A673 (cell line): Measurements from ENCODE around the gene CSGALNACT2. TPM values are rescaled to one million over a fixed set of nuclear protein-coding genes. Genes with fewer than 3 reads are reported as not detected.

Experiments used
- BruUV-seq: library from RNA; stranded (reverse); fragments of 400-500 nt; replicated peaks from 2 replicates; lab custom pipeline; 2021; lab: Mats Ljungman, UMichigan
- CTCF ChIA-PET: fragments of 300-600 bp; sonication (Branson Sonifier 250); formaldehyde crosslinking; loops from one replicate; lab custom pipeline; 2022; ENCODE audit warnings: antibody characterized with exemption; lab: Charles Lee
- POLR2A ChIA-PET: fragments of 300-600 bp; sonication (Branson Sonifier 250); formaldehyde crosslinking; loops from one replicate; lab custom pipeline; 2022; ENCODE audit warnings: antibody characterized with exemption; ENCODE audit not compliant: low non-redundant PET; lab: Charles Lee
- DNase-seq: peaks from one replicate; pipeline ENCODE4 v3.0.0-alpha.2; 2015; ENCODE audit warnings: low spot score
- H3K27ac ChIP-seq: fragments of 200-600 bp; sonication (generic); 2 replicates; pipeline ENCODE4 v1.5.1; 2016; ENCODE audit warnings: mixed run types, low read depth, mild to moderate bottlenecking, mixed read lengths, antibody characterized with exemption, low read length; ENCODE audit not compliant: poor library complexity, severe bottlenecking
- H3K27me3 ChIP-seq: fragments of 200-600 bp; sonication (generic); replicated peaks from 2 replicates; pipeline ENCODE4 v1.6.1; 2017; ENCODE audit warnings: mixed run types, low read depth, mild to moderate bottlenecking, mixed read lengths, antibody characterized with exemption, low read length; ENCODE audit not compliant: insufficient read depth, poor library complexity
- H3K36me3 ChIP-seq: fragments of 200-600 bp; sonication (generic); 2 replicates; pipeline ENCODE4 v1.6.1; 2016; ENCODE audit warnings: mixed run types, mild to moderate bottlenecking, mixed read lengths, antibody characterized with exemption, low read length; ENCODE audit not compliant: insufficient read depth, poor library complexity, severe bottlenecking
- H3K4me1 ChIP-seq: fragments of 200-600 bp; sonication (generic); 2 replicates; pipeline ENCODE4 v1.6.1; 2017; ENCODE audit warnings: mixed run types, mild to moderate bottlenecking, mixed read lengths, antibody characterized with exemption, low read length; ENCODE audit not compliant: insufficient read depth, poor library complexity, severe bottlenecking
- H3K4me3 ChIP-seq: fragments of 200-600 bp; sonication (generic); 2 replicates; pipeline ENCODE4 v1.5.1; 2016; ENCODE audit warnings: low read depth, mixed run types, mild to moderate bottlenecking, mixed read lengths, low read length; ENCODE audit not compliant: poor library complexity, severe bottlenecking
- H3K9me3 ChIP-seq: fragments of 200-600 bp; sonication (generic); 2 replicates; pipeline ENCODE4 v1.6.1; 2016; ENCODE audit warnings: mixed run types, low read depth, mild to moderate bottlenecking, mixed read lengths, antibody characterized with exemption, low read length; ENCODE audit not compliant: poor library complexity, severe bottlenecking
- EZH2 ChIP-seq: fragments of 200-600 bp; sonication (generic); IDR thresholded peaks from 2 replicates; pipeline ENCODE4 v1.6.1; 2017; ENCODE audit warnings: borderline replicate concordance, low read depth, mild to moderate bottlenecking, mixed read lengths, antibody characterized with exemption, low read length; ENCODE audit not compliant: poor library complexity, severe bottlenecking
- intact Hi-C: fragments of 100-400 bp; cut with micrococcal nuclease; formaldehyde crosslinking; loops from one replicate; pipeline ENCODE4 v1.10.0; 2022; ENCODE audit not compliant: unreplicated experiment
- total RNA-seq: library from RNA; stranded (reverse); gene quantifications from 2 replicates; pipeline ENCODE4 v1.2.3, GENCODE V29; 2021
- TF ChIP-seq, protein P1 (sequence below): fragments of 300-800, 200-600 bp; sonication (generic); conservative IDR thresholded peaks from 2 replicates; pipeline ENCODE4 v1.5.1; 2017; ENCODE audit warnings: low read depth, mild to moderate bottlenecking, antibody characterized with exemption, low read length, moderate library complexity, mixed read lengths

CSGALNACT2 gene
- total RNA-seq, 1 experiment from 2014 or later, result 18.6 TPM

DNA sequence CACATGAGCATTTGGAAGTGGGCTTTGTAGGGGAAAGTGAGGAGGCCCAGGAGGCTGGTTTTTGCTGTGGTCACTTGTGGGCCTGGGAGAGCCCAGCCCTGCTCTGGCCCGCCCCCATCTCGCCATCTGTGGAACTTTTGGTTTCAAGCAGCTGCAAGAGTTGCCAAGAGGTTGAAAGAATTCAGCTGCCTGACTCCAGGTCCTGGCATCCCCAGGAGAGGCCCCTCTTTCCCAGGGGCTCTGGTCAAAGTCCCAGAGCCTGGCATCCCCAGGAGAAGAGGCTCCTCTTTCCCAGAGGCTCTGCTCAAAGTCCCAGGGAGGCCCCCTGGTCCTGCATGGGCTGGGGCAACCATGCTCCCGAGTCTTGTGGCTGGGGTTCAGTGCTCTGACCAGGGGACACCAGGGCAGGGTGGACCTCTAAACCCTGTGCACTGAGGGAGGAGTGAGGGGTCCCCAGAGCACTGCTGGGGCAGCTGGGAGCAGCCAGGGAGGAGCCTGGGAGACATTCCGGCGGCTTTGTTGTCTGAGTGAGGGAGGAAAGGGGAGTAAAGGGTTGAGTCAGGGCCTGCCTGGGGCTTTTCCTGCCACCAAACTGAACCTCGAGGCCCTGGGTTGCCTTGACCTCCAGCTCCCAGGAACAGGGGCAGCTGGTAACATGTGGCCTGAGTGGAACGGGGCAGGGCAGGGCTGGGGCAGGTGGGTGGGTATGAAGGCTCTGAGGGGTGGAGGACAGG is 27.7 kb upstream of the CSGALNACT2 start:
- H3K36me3 ChIP-seq, result no peaks in the 10 kb centered on the region
- DNase-seq, result no peak
- no peaks in the 10 kb centered on the region for H3K4me1 ChIP-seq
- ChIA-PET POLR2A (interaction anchor here (0.6 kb wide), 1 partner anchor 11 kb away, joined by 4 read pairs; no protein-coding TSS in a partner anchor), CTCF (no interaction called here)
- H3K4me3 ChIP-seq, result no peak overlapping the region
- no peaks in the 10 kb centered on the region for H3K9me3 ChIP-seq
- H3K27ac ChIP-seq, result no peak overlapping the region
- no peaks in the 10 kb centered on the region for H3K27me3 ChIP-seq
- BruUV-seq, result no TSS peak
- intact Hi-C loops, result no loop called here
- no peak for TF ChIP-seq EZH2
- TF ChIP-seq, protein P1, sequence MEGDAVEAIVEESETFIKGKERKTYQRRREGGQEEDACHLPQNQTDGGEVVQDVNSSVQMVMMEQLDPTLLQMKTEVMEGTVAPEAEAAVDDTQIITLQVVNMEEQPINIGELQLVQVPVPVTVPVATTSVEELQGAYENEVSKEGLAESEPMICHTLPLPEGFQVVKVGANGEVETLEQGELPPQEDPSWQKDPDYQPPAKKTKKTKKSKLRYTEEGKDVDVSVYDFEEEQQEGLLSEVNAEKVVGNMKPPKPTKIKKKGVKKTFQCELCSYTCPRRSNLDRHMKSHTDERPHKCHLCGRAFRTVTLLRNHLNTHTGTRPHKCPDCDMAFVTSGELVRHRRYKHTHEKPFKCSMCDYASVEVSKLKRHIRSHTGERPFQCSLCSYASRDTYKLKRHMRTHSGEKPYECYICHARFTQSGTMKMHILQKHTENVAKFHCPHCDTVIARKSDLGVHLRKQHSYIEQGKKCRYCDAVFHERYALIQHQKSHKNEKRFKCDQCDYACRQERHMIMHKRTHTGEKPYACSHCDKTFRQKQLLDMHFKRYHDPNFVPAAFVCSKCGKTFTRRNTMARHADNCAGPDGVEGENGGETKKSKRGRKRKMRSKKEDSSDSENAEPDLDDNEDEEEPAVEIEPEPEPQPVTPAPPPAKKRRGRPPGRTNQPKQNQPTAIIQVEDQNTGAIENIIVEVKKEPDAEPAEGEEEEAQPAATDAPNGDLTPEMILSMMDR, result no peak

DNA sequence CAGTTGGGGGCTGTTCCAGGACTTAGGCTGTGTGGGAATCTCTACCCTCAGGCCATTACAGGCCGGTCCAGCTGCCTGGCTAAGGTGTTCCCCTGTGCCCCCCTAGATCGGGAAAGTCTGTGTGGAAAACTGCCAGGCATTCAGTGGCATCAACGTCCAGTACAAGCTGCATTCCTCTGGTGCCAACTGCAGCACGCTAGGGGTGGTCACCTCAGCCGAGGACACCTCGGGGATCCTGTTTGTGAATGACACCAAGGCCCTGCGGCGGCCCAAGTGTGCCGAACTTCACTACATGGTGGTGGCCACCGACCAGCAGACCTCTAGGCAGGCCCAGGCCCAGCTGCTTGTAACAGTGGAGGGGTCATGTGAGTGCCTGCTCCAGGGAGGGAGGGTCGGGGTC is 27.1 kb upstream of the CSGALNACT2 start:
- Histone ChIP-seq H3K27me3 (no peaks in the 10 kb centered on the region), H3K36me3 (no peaks in the 10 kb centered on the region), H3K27ac (no peak overlapping the region), H3K4me3 (no peak overlapping the region), H3K4me1 (no peaks in the 10 kb centered on the region), H3K9me3 (no peaks in the 10 kb centered on the region)
- CTCF ChIA-PET, result no interaction called here
- POLR2A ChIA-PET, result interaction anchor here (0.6 kb wide), 1 partner anchor 11 kb away, joined by 4 read pairs; no protein-coding TSS in a partner anchor
- DNase-seq, result no peak
- TF ChIP-seq, protein P1, result no peak
- TF ChIP-seq EZH2, result no peak
- intact Hi-C loops, result no loop called here
- no TSS peak for BruUV-seq

DNA sequence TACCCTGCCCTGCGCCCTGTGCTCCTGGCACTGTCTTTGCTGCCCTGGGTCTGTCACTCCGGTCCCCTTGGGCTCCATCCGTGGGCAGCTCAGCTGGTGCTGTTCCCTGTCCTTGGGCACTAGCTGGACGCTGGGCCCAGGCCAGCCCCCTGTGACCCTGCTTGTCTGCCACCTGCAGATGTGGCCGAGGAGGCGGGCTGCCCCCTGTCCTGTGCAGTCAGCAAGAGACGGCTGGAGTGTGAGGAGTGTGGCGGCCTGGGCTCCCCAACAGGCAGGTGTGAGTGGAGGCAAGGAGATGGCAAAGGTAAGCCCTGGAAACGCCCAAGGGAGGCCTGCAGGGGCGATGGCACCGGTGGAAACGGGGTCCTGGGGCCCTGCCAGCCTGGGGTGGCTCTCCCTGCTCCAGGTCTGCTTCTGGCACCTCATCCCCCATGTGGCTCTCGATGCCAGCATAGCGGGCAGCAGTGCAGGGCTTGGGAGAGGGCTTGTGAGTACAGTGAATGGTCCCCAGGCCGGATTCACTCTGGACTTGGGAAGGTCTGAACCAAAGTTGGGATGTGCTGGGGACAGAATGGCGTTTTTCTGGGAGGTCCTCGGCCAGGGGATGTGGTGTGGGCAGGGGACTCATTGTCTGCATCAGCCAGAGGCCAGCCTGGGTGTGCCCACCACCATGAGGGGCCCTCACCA is 26.2 kb upstream of the CSGALNACT2 start:
- Histone ChIP-seq H3K4me3 (no peak overlapping the region), H3K36me3 (no peaks in the 10 kb centered on the region), H3K9me3 (no peaks in the 10 kb centered on the region), H3K27me3 (no peaks in the 10 kb centered on the region), H3K27ac (no peak overlapping the region), H3K4me1 (no peaks in the 10 kb centered on the region)
- intact Hi-C loops, result no loop called here
- TF ChIP-seq, protein P1, result no peak
- no peak for TF ChIP-seq EZH2
- ChIA-PET POLR2A (no interaction called here), CTCF (no interaction called here)
- no peak for DNase-seq
- BruUV-seq, result no TSS peak
